Measurements from ENCODE around the gene SLC24A3.
"Not testable (repeated sequence)": the region's sequence is repeated elsewhere in the genome, so short reads cannot be mapped to it uniquely, and the experiment has no call there.

SLC24A3 gene

DNA sequence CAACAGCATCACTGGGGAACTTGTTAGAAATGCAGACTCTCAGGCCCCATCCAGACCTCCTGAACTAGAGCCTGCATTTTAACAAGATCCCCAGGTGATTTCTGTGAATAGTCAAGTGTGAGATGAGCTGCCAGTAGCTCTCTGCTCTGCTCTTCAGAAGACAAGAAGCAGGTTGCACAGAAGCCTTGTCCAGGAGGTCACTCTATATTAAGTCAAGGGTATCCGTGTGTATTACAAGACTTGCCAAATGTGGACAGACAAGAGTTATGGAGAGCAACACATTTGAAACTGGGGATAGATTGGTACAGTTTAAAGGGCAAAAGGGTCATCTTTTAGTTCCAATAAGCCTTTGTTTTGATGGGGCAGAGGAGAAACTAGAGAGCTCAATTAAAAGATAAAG lies 522.4 kb downstream of the SLC24A3 start:
- DNase-seq, result no peak

DNA sequence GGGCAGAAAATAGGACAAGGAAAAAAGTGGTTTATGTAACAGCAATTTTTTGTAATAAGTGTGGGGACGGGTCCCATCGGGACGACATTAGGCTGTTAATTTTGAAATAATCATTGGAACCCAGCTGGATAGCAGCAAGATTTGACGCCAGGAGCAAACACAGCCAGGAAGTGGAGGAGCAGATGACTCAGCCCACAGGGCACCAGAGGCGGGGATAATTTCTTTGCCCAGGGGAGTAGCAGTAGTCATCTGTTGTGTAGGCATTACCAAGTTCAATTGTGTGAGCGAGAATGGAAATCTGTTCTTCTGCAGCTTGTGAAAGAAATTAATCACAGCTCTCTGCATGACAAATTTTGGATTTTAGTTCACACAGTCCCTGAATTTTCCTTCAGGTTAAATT lies 523.0 kb downstream of the SLC24A3 start:
- peak; percentile 5 for DNase-seq

DNA sequence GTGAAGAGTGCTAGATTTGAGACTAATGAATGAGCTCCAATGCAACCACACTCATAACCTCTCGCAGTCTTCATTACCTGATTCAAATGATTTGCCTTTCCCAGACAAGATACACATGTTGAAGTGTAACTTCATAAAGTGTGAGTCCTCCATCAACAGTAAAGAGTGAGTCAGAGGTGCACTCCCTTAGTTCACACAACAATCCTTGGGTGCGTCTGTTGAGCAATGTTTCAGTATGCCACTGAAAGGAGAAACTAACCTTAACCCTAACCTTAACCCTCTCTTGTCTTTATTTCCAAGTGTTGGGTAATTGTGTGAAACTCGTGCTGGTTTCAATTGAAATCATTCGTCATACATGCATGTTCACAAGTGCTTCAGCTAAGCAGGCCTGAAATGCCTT lies 524.6 kb downstream of the SLC24A3 start:
- DNase-seq, result no peak

DNA sequence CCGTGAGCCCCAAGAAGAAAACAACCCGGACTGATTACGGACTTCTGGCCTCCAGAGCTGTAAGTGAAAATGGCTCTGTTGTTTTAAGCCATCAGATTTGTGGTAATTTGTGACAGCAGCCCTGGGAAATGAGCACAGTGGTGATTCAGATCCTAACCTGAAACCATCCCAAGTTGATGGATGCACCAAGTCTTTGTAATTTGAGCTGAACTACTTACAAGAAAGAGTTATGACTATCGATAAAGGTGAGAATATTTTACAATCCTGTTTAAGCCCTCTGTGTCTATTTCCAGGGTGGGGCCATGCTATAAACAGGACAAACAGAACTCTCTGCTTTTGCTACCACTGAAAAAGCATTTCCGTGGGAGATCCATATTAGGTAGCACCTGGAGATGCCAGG lies 526.5 kb downstream of the SLC24A3 start:
- no peak for DNase-seq

DNA sequence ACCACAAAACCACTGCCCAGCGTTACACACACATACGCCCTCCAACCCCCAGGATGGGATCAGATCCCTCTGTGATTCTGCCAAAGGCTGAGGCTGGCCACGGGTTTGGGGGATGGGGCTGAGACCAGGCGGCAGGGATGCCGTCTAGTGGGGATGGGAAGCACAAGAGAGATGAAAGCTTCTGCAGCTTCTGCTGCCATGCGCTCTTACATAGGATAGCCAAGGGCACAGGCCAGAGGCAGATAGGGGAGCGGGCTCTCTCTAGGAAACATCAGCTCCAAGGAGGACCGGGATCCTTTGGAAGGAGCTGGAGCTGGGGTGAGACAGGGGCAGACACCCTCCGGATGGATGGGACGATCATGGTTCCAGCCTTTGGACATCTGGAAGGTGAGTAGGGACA lies 526.9 kb downstream of the SLC24A3 start:
- no peak for DNase-seq

DNA sequence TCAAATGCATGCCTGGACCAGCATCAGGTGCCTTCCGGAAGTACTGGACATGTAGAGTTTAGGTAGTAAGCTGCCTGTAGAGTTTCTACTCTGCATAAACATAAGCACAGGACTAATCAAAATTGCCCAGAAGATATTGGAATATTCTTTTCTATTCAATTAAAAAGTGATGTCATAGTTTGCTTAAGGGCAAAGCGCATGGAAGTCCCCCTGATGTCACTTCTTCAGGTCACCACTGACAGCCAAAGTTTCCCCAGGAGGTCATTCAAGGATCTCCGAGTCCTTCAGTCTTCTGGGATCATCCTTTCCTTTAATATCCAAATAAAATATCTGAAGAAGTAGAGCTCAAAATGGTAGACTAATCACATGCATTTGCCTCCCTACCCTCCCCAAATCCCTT lies 528.1 kb downstream of the SLC24A3 start:
- no peak for DNase-seq

DNA sequence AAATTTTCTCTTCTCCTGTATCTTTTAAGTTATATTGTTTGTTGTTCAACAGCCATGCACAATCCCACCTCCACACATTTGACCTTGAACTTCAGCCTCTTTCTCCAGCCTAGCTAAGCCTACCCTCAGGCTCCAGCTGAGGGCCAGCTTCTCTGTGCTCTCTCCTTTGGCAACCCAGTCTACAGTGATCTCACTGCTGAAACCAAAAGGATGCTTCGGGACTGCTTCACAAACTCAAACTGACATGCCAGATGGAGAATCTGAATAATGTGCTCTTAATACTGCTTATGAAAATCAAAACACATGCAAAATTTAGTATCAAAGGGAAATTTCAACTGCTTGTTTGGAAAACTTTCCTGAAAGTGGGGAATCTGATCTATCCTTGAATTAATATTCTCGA lies 529.5 kb downstream of the SLC24A3 start:
- no peak for DNase-seq

DNA sequence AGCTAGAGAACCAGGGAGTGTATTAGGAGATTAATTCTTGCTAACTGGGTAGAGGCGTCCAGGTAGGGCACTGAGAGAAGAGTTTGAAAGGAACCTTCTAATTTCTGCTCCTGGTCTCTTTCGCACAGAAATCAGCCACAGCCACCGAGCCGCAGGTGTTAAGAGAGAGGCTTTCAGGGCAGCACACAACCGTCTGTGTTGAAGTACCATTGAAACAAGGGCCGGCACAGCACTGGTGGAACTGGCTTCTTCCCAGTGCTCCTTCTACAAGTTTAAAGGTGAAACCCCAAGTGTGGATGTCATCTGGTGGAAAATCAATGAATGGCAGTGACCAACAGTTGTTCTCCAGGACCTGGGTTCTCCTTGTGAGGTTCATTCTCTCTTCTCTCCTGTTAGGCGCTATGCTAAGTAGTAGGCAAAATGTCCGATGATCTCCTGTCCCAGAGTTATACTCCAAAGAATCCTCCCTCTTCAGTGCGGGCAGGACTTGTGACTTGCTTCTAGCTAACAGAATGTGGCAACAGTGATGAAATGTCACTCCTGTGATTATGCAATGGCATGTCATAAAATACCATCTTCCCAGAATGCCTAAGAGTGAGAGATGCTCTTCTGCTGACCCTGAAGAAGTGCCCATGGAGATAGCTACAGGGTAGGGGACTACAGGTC lies 530.7 kb downstream of the SLC24A3 start:
- no peak for DNase-seq

DNA sequence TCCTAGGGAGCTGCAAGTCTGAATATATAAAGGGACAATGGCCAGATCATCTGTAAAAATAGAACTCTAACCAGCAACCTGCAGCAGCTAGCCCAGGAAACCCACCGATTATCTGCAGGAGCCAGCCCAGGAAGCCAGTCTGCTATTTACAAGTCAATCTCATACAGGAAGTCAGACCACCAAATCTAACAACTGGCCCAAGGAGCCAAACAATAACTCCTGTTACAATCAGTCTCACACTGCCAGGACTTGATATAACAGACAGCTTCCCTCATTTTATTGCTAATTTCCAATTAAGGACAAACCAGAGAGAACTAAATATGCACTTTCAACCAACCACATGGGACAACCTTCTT lies 531.2 kb downstream of the SLC24A3 start:
- DNase-seq, result no peak

DNA sequence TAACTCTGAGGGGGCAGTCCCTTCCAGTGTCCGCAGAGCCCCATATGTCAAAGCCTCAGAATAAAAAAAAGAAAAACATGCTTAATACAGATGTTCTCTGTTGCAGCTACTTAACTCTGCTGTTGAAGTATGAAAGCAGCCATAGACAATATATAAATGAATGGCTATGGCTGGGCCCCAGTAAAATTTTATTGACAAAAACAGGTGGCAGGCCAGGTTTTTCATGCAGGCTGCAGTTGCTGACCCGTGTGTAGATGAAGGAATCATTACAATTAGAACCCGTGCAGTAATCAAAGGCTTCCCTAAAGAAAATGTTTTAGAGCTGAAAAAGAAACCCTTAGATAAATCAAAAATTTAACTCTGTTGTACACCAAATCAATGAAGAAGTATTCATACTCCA lies 532.7 kb downstream of the SLC24A3 start:
- DNase-seq, result no peak

DNA sequence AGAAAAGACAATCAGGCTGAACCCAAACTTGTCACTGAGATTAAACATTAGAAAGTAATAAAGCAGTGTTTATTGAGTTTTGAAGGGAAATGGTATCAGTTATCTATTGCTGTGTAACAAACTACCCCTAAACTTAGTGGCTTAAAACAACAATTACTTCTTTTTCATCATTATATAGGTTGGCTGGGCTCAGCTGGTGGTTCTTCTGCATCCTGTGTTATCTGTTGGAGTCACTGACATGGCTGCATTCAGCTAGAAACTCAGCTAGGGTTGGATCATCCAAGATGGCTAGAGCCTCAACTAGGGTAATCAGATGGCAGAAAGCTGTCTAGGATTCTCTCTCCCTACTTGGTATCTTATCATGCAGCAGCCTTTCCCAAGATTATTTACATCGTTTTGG lies 533.1 kb downstream of the SLC24A3 start:
- no peak for DNase-seq

DNA sequence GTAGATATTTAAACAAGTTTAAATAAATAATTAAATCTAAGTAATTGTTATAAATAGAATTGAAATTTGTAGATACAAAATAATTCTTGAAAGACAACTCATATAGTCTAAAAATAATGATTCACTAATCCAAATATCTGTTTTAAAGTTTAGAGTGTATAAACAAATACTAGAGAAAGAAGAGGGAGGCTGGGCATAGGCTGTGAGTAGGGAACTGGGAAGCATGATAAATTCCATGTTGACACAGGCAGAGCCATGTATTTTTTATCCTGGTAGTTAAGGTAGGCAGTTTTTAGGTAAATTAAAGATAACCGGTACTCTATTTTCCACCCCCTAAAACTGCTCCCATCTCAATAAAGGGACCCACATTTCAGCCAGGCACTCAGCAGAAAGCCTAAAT lies 534.0 kb downstream of the SLC24A3 start:
- DNase-seq, result no peak

DNA sequence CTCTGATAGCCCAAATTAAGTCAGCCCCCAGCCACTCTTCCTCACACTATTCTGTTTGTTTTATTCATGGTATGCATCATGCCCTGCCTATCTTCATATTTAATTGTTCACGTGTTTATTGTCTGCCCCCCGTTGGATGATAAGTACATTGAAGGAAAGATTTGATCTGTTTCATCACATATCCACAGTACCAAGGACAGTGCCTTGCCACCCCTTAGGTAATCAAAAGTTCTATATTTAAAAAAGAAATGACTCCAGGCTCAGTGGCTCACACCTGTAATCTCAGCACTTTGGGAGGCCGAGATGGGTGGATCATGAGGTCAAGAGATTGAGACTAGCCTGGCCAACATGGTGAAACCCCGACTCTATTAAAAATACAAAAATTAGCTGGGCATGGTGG lies 535.5 kb downstream of the SLC24A3 start:
- DNase-seq, result no peak

DNA sequence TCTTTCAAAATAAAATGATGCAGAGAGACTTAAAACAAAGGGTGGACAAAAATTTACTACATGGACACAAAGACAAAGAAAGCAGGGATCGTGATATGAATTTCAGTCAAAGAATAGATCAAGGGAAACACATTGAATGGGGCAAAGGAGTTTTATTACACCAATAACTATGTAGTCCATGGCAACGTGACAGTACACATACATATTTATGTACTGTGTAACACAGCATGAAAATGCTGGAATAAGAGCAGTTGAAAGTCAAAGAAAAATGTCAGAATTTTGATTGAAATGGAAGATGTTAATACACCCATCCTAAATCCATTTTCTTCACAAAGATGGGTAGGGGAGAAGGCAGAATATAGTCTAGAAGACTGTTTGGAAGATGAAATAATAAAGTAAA lies 536.2 kb downstream of the SLC24A3 start:
- no peak for DNase-seq

DNA sequence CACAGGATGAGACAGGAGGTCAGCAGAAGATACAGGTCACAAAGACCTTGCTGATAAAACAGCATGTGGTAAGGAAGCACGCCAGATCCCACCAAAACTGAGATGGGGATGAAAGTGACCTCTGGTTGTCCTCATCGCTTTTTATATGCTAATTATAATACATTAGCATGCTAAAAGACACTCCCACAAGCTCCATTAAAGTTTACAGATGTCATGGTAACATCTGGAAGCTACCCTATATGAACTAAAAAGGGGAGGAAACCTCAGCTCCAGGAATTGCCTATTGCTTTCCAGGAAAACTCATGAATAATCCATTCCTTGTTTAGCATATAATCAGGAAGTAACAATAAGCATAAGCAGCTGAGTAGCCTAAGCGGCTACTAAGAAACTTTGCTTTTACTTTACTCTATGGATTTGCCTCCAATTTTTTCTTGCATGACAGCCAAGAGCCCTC lies 537.2 kb downstream of the SLC24A3 start:
- DNase-seq, result no peak

DNA sequence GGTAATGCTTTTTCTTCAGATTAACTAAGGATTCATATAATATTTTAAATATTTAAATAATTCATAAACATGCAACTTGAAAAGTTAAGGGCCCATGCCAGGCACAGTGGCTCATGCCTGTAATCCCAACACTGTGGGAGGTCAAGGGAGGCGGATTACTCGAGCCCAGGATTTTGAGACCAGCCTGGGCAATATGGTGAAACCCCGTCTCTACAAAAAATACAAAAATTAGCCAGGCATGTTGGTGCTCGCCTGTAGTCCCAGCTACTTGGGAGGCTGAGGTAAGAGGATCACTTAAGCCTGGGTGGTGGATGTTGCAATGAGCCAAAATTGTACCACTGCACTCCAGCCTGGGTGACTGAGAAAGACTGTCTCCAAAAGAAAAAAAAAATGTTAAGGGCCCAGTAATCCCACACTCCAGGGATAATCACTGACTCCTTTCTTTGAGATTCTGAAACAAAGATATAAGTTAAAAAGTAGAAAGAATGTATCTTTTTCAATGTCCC lies 537.7 kb downstream of the SLC24A3 start:
- no peak for DNase-seq

DNA sequence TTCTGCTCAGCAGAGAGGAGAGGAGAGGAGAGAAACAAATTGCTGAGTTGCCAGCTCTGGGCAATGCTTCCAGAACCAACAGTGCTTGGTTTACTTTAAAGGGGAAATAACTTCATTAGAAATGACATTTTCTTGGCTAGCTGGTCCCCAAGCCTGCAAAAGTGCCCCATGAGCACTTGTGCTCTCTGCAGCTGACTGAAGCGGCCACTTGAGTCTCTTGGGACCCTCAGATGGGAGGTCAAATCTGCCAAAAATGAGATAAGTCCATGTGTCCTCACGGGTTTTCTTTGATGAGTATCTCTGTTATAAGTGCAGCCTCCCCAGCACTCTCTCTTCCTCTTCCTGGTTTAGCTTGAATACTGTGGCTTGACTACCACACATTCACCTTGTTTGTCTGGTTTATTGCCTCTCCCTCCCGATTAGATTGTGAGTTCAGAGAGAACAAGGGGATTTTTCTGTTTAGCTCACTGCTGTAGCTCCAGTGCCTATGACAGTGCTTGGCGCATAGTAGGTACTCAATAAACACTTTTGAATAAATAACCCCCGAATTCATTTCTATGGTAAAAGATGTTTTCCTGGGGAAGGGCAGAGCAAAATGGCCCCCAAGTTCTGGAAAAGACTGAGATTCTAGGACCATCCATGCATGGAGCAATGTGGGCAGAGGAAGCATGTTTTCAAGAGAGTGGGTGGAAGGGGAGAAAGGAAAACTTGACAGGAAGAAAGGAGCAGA lies 538.6 kb downstream of the SLC24A3 start:
- no peak for DNase-seq

DNA sequence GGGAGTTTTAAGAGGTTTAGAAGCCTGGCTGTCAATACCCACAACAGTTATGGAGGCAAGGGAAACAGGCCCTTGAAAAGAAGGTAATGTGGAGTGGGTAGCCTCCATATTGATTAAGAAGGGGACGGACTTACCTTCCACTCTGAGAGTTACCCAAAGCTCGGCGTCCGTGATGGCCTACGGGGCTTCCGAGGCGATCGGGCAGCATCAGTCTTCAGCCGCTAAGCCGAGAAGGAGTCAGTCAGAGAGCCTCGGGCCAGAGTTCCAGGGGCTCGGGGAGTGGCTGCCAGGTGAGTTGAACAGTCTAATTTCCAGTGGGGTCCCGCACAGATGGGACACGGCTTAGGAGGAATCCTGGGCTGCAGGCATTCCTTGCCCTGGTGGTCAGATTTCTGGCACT lies 541.8 kb downstream of the SLC24A3 start:
- DNase-seq, result not testable (repeated sequence)

DNA sequence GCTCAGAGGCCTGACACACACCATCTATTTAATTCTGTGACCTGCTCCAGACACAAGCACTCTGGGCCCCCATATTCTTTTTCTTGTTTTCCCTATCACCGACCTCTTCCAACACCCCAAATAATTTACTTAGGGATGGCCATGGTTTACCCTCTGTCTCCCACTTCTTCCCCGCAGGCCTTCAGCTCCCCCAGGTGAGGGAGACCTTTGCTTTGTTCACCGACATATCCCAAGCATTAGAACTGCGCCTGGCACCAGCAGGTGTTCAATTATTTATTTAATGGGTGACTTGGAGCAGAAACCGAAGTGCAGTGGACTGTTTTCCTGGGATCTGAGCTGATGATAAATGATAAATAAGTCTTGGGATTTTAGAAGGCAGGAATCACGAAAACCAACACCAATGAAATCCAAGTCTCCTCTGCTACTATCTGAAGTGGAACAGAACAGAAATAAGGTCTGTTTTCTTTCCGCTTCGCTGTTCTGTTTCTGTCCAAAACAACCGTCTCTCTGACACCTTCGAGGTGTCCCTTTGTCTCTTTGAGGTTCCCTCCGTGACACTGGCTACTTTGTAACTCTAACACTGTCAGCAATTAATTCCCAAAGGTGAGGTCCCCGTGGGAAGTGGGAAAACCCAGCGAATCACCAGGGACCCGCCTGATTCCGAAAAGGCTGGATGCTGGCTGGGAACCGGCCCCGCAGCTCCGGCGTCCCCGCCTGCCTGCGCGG lies 544.5 kb downstream of the SLC24A3 start:
- DNase-seq, result no peak

DNA sequence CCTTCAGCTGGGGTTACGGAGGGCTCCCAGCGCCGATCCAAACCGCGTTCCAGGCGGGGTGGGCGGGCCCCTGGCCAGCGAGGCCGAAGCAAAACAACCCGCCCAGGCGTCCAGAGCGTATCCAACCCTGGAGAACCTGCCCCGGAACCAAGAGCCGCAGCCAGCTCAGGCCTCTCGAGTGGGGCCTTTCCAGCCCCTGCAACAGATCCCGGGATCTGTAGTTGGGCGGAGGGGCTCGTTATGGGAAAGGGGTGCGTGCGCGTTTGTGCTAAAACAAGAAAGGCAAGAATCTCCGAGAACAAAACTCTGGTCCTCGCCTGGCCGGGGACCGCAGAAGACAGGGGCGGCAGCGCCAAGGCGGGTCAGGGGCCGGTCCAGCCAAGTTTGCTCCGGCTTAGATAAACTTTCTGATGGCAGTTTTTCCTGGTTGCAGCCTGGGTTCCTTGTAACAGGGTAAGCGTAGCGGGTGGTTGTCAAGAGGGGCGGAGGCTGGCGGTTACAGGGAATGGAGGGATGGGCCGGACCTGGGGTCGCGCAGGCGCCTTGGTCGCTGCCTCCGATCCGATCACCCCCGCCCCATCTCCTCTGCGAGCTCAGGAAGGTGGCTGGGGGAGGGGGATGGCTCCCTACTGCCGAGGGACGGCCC lies 545.2 kb downstream of the SLC24A3 start:
- peak; percentile 67 for DNase-seq

DNA sequence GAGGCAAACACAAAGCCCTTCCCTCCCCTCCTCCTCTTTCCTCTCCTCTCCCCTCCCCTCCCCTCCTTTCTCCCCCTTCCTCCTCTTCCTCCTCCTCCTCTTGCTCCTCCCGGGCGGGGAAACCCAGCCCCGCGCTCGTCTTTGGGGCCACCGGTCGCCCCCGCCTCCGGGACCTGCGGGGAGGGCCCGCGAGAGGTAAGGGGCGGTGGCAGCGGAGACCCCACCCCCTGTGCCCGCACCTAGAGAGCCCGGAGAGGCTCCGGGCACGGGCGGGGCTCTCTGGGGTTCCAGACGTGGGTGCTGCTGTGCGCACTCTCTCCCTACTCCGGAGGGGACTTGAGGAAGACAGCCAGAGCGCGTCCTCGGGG lies 545.7 kb downstream of the SLC24A3 start, which contains the start of gene RIN2:
Gene RIN2, plus strand, starts transcription at position 126 of the 368 bp plus-strand sequence. CDS start 131,344 bp downstream, outside the sequence.
- DNase-seq, result no peak

DNA sequence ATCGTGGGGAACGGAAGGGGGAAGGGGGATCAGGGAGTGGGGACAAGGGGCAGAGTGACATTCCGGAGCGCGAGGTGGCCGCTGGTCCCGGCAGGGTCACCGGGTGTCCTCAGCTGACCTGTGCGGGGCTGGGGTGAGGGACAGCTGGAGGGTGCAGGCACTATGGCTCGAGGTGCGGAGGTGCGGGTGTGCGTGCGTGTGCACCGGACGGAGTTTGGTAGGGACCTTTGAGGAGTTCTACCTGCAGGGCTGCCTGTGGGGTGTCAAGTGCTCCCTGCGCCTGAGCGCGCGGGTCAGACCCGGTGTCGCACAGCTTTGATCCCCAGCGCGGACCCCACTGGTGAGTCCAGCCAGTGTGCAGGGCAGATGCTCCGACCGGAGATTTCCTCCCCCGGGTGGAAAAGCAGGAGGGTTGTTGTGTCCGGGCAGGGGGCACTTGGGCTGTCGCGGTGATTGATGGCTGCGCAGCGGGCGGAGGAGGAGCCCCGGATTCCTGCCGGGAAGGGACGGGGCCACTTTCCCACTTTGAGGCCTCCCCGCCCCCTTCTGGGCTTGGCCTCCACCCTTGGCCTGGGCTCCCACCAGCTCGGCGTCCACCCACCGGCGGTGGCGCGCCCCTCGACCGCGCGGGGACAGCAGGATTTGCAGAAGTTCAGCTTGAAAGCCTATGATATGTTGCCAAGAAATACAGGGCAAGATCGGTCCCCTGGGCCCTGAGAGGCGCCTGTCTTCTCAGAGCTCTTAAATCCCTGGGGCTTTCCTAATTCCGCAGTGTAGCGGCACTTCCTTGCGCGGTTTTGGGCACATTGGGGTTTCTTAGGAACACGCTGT lies 546.3 kb downstream of the SLC24A3 start:
- DNase-seq, result no peak

DNA sequence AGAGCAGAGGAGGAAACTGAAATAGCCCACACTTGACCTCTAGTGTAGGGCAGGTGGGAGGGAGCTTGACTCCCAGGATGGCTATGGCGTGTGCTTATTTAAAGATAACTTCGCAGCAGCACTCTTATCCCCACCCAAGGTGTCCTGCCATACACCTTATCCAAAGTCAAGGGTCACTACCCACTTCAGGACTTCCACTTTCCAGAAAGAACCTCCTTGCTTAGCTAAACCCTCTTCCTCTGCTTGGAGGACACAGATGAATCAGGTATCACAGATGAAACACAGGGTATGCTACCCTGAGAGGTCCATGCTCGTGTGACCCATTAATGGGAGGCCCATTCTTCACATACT lies 547.9 kb downstream of the SLC24A3 start:
- no peak for DNase-seq

Data from NCI-H1092 (cell line).